Endometrial microvascular endothelial cells (primary cell): ENCODE measurements around the gene COA8. TPM values are rescaled to one million over a fixed set of nuclear protein-coding genes. Genes with fewer than 3 reads are reported as not detected.
"Not testable (repeated sequence)": the region's sequence is repeated elsewhere in the genome, so short reads cannot be mapped to it uniquely, and the experiment has no call there.

Experiments
- in situ Hi-C: cut with HindIII; loops from 2 replicates; pipeline ENCODE4 v1.10.0; 2017; ENCODE audit warnings: low sequenced_read_pairs, low pct_unique_long_range_greater_than_20kb; ENCODE audit errors: inconsistent ontology term
- total RNA-seq: library from RNA; depleted of rRNA; stranded (reverse); fragments of >200 nt; gene quantifications from one replicate; pipeline ENCODE4 v1.2.3, GENCODE V29; 2015; ENCODE audit errors: inconsistent ontology term

The COA8 gene
- total RNA-seq, 1 donor from 2014 or later: 28.1 TPM

GRCh38 chr14:103524002-103524935 lies 38.5 kb upstream of the COA8 start:
- in situ Hi-C loops: no loop called here

- in situ Hi-C loops: not testable (repeated sequence)
Observed at GRCh38 chr14:103525430-103526246, 37.1 kb upstream of the COA8 start.

- in situ Hi-C loops: no loop called here
Observed at GRCh38 chr14:103526247-103526913, 36.4 kb upstream of the COA8 start.

GRCh38 chr14:103526914-103527248 lies 35.9 kb upstream of the COA8 start:
- in situ Hi-C loops: no loop called here

DNA sequence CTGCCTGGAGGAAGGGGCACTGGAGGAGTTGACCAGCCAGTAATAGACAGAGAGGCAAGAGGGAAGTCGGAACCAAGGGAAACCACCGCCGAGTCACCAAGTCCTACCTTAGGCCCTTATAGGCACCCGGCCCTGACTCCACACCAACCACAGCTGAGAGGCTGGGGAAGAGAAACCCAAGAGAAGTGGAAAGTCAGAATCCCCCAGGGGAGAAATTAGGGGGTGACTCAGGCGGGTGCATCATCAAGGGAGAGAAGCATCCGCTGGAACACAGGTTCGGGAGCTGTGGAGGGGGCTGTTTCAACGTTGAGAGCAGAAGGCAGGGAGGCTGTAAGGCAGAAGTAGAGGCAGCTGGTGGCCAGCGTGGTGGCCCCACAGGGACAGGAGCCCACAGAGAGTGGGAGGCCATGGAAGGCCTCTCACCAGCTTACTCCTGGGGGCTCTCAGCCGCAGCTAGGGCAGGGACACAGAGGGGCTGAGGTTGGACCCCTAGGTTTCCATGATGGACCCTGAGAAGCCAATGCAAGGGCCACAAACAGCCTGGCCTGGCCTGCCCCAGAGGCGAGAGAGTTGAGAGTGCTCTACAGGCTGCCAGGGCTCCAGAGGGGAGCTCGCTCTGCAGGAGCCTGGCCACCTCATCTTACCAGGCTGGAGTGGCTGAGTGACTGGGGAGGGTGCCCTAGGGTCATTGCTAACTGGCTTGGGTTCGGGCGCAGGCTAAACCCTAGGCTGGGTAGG lies 35.2 kb upstream of the COA8 start:
- in situ Hi-C loops: no loop called here

DNA sequence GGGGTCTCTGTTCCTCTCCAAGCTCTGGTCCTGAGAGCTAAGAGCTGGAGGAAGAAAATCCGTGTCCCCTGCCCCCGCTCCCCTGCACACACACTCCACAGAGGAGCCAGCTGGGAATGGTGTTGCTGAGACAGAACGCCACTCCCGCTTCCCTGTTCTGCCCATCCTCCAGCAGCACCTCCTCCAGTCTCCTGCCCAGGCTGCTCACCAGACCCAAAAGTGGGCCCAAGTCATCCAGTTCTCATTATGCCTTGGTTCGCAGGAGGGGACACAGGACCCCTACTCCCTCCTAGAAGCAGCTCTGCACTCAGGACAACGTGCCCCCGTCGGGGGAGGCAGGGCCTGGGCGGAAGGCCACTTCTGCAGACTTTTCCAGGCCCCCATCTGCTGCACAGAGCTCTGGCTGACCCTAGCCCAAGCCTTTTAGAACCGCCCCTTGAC lies 34.6 kb upstream of the COA8 start:
- in situ Hi-C loops: no loop called here

DNA sequence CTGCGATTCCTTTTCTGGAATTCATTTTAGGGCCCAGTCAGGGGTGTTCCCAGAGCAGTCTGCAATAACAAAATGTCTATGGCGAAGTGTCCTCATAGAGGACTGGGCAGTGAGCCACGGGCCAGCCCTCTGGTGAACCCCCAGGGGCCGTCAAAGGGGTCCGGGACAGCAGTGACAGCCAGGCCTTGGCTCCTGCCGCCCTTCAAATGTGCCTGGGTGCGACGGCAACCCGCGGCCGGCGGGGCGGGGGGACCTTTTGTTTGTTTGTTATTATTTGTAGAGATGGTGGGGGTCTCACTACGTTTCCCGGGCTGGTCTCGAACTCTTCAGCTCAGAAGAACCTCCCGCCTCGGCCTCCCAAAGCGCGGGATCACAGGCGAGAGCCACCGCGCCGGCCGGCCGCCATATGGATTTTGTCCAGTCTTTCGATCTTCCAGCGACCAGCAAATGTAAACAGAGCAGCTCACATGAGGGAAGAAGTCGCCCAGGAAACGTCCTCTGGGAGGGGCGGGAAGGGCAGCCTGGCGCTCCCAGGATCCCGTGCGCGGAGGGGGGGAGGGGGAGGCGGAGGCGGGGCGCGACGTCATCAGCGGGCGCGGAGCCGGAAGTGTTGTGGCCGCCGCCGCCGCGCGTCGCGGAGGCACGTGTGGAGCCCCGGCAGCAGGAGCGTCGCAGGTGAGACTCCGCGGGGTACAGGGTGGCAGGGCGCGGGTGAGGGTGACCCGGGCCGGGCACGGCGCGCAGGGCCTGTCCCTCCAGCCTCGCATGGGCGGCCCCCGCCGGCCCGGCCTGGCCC lies 34.0 kb upstream of the COA8 start, which contains the start of gene TRMT61A:
Gene TRMT61A, plus strand, starts transcription at position 610 of the 796 bp plus-strand sequence. CDS start 783 bp downstream, outside the sequence.
- in situ Hi-C loops: no loop called here

GRCh38 chr14:103529383-103530365 lies 33.1 kb upstream of the COA8 start:
- in situ Hi-C loops: no loop called here

DNA sequence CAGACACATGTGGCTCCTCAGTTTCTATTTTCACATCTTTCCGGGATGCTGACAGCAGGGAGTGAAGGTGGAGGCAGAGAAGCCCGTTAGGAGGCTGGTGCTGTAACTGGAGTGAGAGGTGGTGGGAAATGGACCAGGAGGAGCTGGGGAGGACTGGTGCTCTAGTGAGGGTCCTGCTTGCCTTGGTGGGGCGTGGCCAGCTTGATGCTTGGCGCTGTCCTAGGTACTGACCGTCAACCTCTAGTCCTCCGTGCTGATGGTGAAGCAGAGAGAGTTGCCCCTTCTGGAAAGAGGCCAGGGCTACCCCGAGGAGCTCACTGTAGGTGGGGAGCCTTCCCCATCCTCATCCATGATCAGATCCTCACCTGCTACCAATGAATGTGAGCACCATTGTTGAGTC lies 32.4 kb upstream of the COA8 start:
- in situ Hi-C loops: no loop called here

GRCh38 chr14:103530831-103531230 lies 31.9 kb upstream of the COA8 start:
- in situ Hi-C loops: no loop called here

DNA sequence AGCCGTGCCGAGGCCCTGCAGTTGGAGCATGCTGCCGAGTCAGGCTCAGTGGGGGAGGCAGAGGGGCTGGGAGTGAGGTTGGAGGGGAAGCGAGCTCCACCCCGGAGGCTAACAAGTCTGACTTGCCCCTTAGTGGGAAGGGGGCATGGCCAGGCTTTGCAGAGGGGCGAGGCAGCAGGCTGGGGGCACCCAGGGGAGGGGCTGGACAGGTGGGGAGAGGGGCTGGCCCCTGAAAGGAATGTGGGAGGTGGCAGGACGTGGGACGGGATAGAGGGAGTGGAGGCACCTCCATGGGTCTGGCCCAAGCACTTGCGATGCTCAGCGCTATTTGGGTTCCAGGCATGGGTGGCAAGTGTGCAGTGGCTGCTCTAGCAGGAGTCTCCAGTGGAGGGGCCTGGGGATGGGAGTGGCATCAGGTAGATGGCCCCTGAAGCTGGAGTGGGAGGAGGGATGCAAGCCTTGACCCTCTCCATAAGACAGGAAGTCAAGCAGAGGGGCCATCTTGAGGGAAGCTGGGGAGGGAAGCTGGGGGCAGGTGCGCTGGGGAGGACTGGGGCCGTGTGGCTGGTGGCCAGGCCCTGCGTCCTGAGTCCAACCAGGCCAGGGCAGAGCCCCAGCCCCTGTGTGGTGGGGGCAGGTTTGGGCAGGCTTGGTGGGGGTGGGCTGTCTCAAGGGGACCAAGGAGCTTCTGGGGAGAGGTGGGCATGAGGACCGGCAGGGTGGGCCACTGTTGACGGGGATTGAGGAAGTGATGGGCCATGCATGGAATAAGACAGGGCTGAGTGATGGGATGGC lies 31.1 kb upstream of the COA8 start:
- in situ Hi-C loops: no loop called here

GRCh38 chr14:103532216-103533136 lies 30.3 kb upstream of the COA8 start:
- in situ Hi-C loops: no loop called here

- in situ Hi-C loops: no loop called here
Observed at GRCh38 chr14:103533137-103533998, 29.4 kb upstream of the COA8 start.

DNA sequence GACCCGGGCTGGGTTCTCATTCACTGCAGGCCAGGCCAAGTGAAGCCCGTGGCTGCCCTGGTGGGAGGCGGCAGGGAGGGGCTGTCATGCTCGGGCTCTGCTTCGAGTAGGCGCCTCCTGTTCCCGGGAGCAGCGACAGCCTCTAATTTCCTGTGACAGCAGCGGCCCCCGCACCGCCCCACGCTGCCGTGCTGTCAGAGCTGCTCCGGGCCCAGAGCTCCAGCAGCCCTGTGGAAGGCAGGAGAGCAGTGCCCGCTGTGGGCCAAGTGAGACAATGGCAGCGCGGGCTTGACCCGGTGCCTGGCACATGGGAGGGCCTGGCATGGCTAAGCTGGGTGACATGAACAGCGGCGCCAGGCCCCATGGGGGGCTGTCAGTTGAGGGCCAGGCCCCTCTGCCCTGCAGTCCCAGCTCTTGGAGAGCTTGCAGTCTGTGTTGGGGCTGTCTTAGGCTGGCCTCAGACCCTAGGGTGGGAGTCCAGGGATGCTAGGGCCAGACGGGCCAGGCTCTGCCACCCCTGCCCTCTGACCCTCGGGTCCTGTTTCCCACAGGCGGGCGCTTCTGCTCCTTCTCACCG lies 28.7 kb upstream of the COA8 start:
- in situ Hi-C loops: no loop called here
